ENCODE results near the gene SLIT3. TPM values are rescaled to one million over a fixed set of nuclear protein-coding genes. Genes with fewer than 3 reads are reported as not detected.

The SLIT3 gene
- total and polyA plus RNA-seq, 9 of the 15 experiments (the other 6 are each of a cell fraction or from before 2014, with no cell fraction given) = 0.01 to 0.04 TPM; not detected in 7

DNA sequence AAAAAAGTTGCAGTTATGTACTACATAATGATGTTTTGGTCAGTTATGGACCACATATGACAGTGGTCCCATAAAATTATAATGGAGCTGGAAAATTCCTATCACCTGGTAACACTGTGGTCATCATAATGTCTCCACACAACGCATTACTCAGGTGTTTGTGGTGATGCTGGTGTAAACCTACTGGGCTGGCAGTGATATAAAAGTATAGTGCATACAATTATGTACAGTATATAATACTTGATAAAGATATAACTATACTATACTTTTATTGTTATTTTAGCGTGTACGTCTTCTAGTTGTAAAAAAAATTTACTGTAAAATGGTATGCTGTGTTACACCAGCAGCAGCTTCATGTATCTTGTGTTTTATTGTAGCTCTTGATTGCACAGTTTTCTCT lies 655.7 kb downstream of the SLIT3 start:
- intact Hi-C loops (cut with micrococcal nuclease) (no loop called here), in situ Hi-C loops (cut with MboI) (no loop called here)
- no peak overlapping the region for H3K4me3 ChIP-seq
- no peaks in the 10 kb centered on the region for H3K27me3 ChIP-seq (ENCODE audit: control insufficient read depth in 2 of 2, insufficient read depth in 2 of 2, low read length in 2 of 2)
- no TSS peak for BruUV-seq (replicated peaks)
- TF ChIP-seq ZZZ3 (IDR thresholded peaks at IDR 0.05) (no peak), RFX5 (IDR thresholded peaks at IDR 0.05; ENCODE audit: low read depth, low read length) (no peak), TBL1XR1 (IDR thresholded peaks at IDR 0.05; ENCODE audit: low read length in 2 of 2) (no peak)
- TF ChIP-seq, protein P1, sequence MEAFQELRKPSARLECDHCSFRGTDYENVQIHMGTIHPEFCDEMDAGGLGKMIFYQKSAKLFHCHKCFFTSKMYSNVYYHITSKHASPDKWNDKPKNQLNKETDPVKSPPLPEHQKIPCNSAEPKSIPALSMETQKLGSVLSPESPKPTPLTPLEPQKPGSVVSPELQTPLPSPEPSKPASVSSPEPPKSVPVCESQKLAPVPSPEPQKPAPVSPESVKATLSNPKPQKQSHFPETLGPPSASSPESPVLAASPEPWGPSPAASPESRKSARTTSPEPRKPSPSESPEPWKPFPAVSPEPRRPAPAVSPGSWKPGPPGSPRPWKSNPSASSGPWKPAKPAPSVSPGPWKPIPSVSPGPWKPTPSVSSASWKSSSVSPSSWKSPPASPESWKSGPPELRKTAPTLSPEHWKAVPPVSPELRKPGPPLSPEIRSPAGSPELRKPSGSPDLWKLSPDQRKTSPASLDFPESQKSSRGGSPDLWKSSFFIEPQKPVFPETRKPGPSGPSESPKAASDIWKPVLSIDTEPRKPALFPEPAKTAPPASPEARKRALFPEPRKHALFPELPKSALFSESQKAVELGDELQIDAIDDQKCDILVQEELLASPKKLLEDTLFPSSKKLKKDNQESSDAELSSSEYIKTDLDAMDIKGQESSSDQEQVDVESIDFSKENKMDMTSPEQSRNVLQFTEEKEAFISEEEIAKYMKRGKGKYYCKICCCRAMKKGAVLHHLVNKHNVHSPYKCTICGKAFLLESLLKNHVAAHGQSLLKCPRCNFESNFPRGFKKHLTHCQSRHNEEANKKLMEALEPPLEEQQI (IDR thresholded peaks at IDR 0.05) = no peak
- TF ChIP-seq, protein P2, sequence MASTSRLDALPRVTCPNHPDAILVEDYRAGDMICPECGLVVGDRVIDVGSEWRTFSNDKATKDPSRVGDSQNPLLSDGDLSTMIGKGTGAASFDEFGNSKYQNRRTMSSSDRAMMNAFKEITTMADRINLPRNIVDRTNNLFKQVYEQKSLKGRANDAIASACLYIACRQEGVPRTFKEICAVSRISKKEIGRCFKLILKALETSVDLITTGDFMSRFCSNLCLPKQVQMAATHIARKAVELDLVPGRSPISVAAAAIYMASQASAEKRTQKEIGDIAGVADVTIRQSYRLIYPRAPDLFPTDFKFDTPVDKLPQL (IDR thresholded peaks at IDR 0.05; ENCODE audit: extremely low read depth, insufficient read length) = no peak
- TF ChIP-seq, protein P3, sequence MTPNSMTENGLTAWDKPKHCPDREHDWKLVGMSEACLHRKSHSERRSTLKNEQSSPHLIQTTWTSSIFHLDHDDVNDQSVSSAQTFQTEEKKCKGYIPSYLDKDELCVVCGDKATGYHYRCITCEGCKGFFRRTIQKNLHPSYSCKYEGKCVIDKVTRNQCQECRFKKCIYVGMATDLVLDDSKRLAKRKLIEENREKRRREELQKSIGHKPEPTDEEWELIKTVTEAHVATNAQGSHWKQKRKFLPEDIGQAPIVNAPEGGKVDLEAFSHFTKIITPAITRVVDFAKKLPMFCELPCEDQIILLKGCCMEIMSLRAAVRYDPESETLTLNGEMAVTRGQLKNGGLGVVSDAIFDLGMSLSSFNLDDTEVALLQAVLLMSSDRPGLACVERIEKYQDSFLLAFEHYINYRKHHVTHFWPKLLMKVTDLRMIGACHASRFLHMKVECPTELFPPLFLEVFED (CRISPR knock-in tag; conservative IDR thresholded peaks at IDR 0.05) = no peak
- H3K4me1 ChIP-seq (replicated peaks in 1 of 2; ENCODE audit: control insufficient read depth in 2 of 2, insufficient read depth in 2 of 2, low read length in 2 of 2) = no peaks in the 10 kb centered on the region
- ATAC-seq (no peak), DNase-seq (ENCODE audit: extremely low read depth in 1 of 4, low spot score in 3 of 4) (no peak), FAIRE-seq (no peak)
- no peaks in the 10 kb centered on the region for H3K9me3 ChIP-seq (replicated peaks; ENCODE audit: control insufficient read depth, insufficient read depth, low read depth, low read length)
- H3K9me1 ChIP-seq (ENCODE audit: control insufficient read depth, insufficient read depth, low read length) = no peaks in the 10 kb centered on the region
- H3K79me2 ChIP-seq (ENCODE audit: control insufficient read depth, insufficient read depth, low read length) = no peaks in the 10 kb centered on the region
- H3K27ac ChIP-seq (ENCODE audit: extremely low read depth, low read depth, low read length) = no peak overlapping the region
- WGBS (ENCODE audit: insufficient coverage, low coverage, missing lambda C conversion rate) = 2% methylated on average over 3 of the region's 3 CpGs
- H2AFZ ChIP-seq (ENCODE audit: low read depth, low read length) = no peak overlapping the region
- H3K4me2 ChIP-seq (ENCODE audit: insufficient read depth, low read length) = no peak overlapping the region
- H3K9ac ChIP-seq (ENCODE audit: insufficient read depth in 1 of 2, low read depth in 2 of 2, low read length in 2 of 2) = no peak overlapping the region
- ChIA-PET POLR2A (no interaction called here), CTCF (ENCODE audit: low intra/inter-chr PET ratio) (no interaction called here)
- no peaks in the 10 kb centered on the region for H3K36me3 ChIP-seq (ENCODE audit: control insufficient read depth, insufficient read depth, low read length)
- no peaks in the 10 kb centered on the region for H4K20me1 ChIP-seq (replicated peaks; ENCODE audit: control insufficient read depth, insufficient read depth, low read length)
